OCI-LY7 (cell line): ENCODE data around the gene SPSB1. TPM values are rescaled to one million over a fixed set of nuclear protein-coding genes. Genes with fewer than 3 reads are reported as not detected.

Experiments
- BruUV-seq: library from RNA; stranded (reverse); fragments of 400-500 nt; replicated peaks from 2 replicates; lab custom pipeline; 2021; lab: Mats Ljungman, UMichigan
- CTCF ChIA-PET: fragments of 300-600 bp; sonication (Branson Sonifier 250); formaldehyde crosslinking; loops from one replicate; lab custom pipeline; 2022; ENCODE audit warnings: antibody characterized with exemption; ENCODE audit not compliant: unreplicated experiment; lab: Charles Lee
- POLR2A ChIA-PET: fragments of 300-600 bp; sonication (Branson Sonifier 250); formaldehyde crosslinking; loops from one replicate; lab custom pipeline; 2022; ENCODE audit warnings: antibody characterized with exemption; lab: Charles Lee
- DNase-seq: peaks from one replicate; pipeline ENCODE4 v3.0.0-alpha.2; 2015; ENCODE audit warnings: low spot score
- H2AFZ ChIP-seq: fragments of 200-600 bp; sonication (generic), shearing (Covaris generic); 2 replicates; pipeline ENCODE4 v1.6.1; 2014; ENCODE audit warnings: mild to moderate bottlenecking, antibody characterized with exemption, low read length, moderate library complexity
- H3K27ac ChIP-seq: fragments of 200-600 bp; sonication (generic); 2 replicates; pipeline ENCODE4 v1.5.1; 2014; ENCODE audit warnings: mixed run types, low read depth, mild to moderate bottlenecking, moderate library complexity, low read length, inconsistent platforms; ENCODE audit not compliant: poor library complexity, severe bottlenecking
- H3K36me3 ChIP-seq: fragments of 200-600 bp; sonication (generic); 2 replicates; pipeline ENCODE4 v1.6.1; 2014; ENCODE audit warnings: mild to moderate bottlenecking, antibody characterized with exemption, low read length, moderate library complexity, mixed read lengths; ENCODE audit not compliant: insufficient read depth
- H3K4me1 ChIP-seq: fragments of 200-600 bp; sonication (generic); 2 replicates; pipeline ENCODE4 v1.5.1; 2014; ENCODE audit warnings: mild to moderate bottlenecking, low read length; ENCODE audit not compliant: insufficient read depth, poor library complexity, severe bottlenecking
- H3K4me2 ChIP-seq: fragments of 200-600 bp; sonication (generic); 2 replicates; pipeline ENCODE4 v1.6.1; 2014; ENCODE audit warnings: mild to moderate bottlenecking, low read length
- H3K4me3 ChIP-seq: fragments of 200-600 bp; sonication (generic); 2 replicates; pipeline ENCODE4 v1.5.1; 2014; ENCODE audit warnings: mild to moderate bottlenecking, low read depth, low read length; ENCODE audit not compliant: poor library complexity, severe bottlenecking
- H3K79me2 ChIP-seq: fragments of 200-600 bp; sonication (generic); 2 replicates; pipeline ENCODE4 v1.6.1; 2016; ENCODE audit warnings: low read depth, mild to moderate bottlenecking, low read length, moderate library complexity, mixed read lengths; ENCODE audit not compliant: insufficient read depth
- H3K9me2 ChIP-seq: fragments of 200-600 bp; sonication (generic); 2 replicates; pipeline ENCODE4 v1.6.1; 2016; ENCODE audit warnings: mild to moderate bottlenecking, low read length, mixed read lengths; ENCODE audit not compliant: insufficient read depth
- H3K9me3 ChIP-seq: fragments of 200-600 bp; sonication (generic); 2 replicates; pipeline ENCODE4 v1.6.1; 2014; ENCODE audit warnings: mild to moderate bottlenecking, mixed run types, low read length, mixed read lengths
- H4K20me1 ChIP-seq: fragments of 200-600 bp; sonication (generic); 2 replicates; pipeline ENCODE4 v1.6.1; 2014; ENCODE audit warnings: mild to moderate bottlenecking, antibody characterized with exemption, low read length, moderate library complexity, mixed read lengths; ENCODE audit not compliant: insufficient read depth
- CTCF ChIP-seq: fragments of 200-600 bp; sonication (generic); conservative IDR thresholded peaks from 2 replicates; pipeline ENCODE4 v1.5.1; 2014; ENCODE audit warnings: mild to moderate bottlenecking, antibody characterized with exemption, low read length, moderate library complexity, mixed read lengths
- EZH2phosphoT487 ChIP-seq: fragments of 200-600 bp; sonication (generic); IDR thresholded peaks from 2 replicates; pipeline ENCODE4 v1.6.1; 2018; ENCODE audit warnings: low read depth, borderline replicate concordance, mild to moderate bottlenecking, mixed run types, antibody characterized with exemption, low read length, moderate library complexity, mixed read lengths
- intact Hi-C: fragments of 100-400 bp; cut with micrococcal nuclease; formaldehyde crosslinking; loops from one replicate; pipeline ENCODE4 v1.10.0; 2022; ENCODE audit not compliant: unreplicated experiment
- total RNA-seq, 2 experiments: library from RNA; depleted of rRNA in 1 of 2; stranded (reverse); fragments of >200 nt in 1 of 2; shearing (Covaris generic) in 1 of 2; gene quantifications; 2 replicates each; pipeline ENCODE4 v1.2.3, GENCODE V29; 2014 to 2022

Gene SPSB1
- total RNA-seq, 2 experiments from 2014 or later = 1.2 to 14.0 TPM

GRCh38 chr1:9349331-9349851 lies 56.7 kb downstream of the SPSB1 start:
- no peak for DNase-seq
- CTCF ChIA-PET = no interaction called here
- BruUV-seq = no TSS peak

GRCh38 chr1:9350013-9350908 lies 57.6 kb downstream of the SPSB1 start:
- CTCF ChIA-PET = no interaction called here

More at GRCh38 chr1:9349331-9349851, 56.7 kb downstream of the SPSB1 start:
- POLR2A ChIA-PET = interaction anchor here (0.5 kb wide), 1 partner anchor 1207 kb away, joined by 3 read pairs; no protein-coding TSS in a partner anchor
- Histone ChIP-seq H3K4me2 (no peak overlapping the region), H4K20me1 (no peaks in the 10 kb centered on the region), H3K4me1 (peaks cover 31% of the 10 kb centered on the region), H3K79me2 (no peaks in the 10 kb centered on the region), H3K36me3 (no peaks in the 10 kb centered on the region), H3K27ac (no peak overlapping the region), H3K9me2 (no peaks in the 10 kb centered on the region), H3K4me3 (no peak overlapping the region), H3K9me3 (no peaks in the 10 kb centered on the region), H2AFZ (no peak overlapping the region)
- no peak for TF ChIP-seq EZH2phosphoT487
- no peak for TF ChIP-seq CTCF
- intact Hi-C loops = no loop called here

More at GRCh38 chr1:9350013-9350908, 57.6 kb downstream of the SPSB1 start:
- Histone ChIP-seq H3K4me2 (no peak overlapping the region), H3K79me2 (no peaks in the 10 kb centered on the region), H3K9me2 (no peaks in the 10 kb centered on the region), H3K27ac (no peak overlapping the region), H3K36me3 (no peaks in the 10 kb centered on the region), H3K4me3 (no peak overlapping the region), H4K20me1 (no peaks in the 10 kb centered on the region), H3K9me3 (no peaks in the 10 kb centered on the region), H2AFZ (no peak overlapping the region), H3K4me1 (peaks cover 23% of the 10 kb centered on the region)
- no TSS peak for BruUV-seq
- TF ChIP-seq EZH2phosphoT487 (no peak), CTCF (no peak)
- intact Hi-C loops = no loop called here
- POLR2A ChIA-PET = no interaction called here
- DNase-seq = no peak
